GM23338 (cell line): ENCODE measurements around the gene SPNS1. TPM values are rescaled to one million over a fixed set of nuclear protein-coding genes. Genes with fewer than 3 reads are reported as not detected.

ENCODE experiments used
- ATAC-seq: fragments of 200-7000 bp; cut with Tn5 transposase; 3 replicates; pipeline ENCODE4 v1.9.1; 2020
- DNase-seq: peaks from one replicate; pipeline ENCODE4 v3.0.0-alpha.2; 2015; ENCODE audit warnings: low spot score
- H2AFZ ChIP-seq: fragments of 200-600 bp; sonication (generic); 2 replicates; pipeline ENCODE4 v1.8.0; 2016; ENCODE audit warnings: antibody characterized with exemption, mild to moderate bottlenecking, moderate library complexity
- H3F3A ChIP-seq: fragments of 200-600 bp; sonication (generic); replicated peaks from 2 replicates; pipeline ENCODE4 v1.8.0; 2017; ENCODE audit warnings: antibody characterized with exemption, mixed run types, low read depth
- H3K27ac ChIP-seq: fragments of 200-600 bp; sonication (generic); 2 replicates; pipeline ENCODE4 v1.6.1; 2016; ENCODE audit warnings: low read depth
- H3K27me3 ChIP-seq: fragments of 200-600 bp; sonication (generic); 2 replicates; pipeline ENCODE4 v1.8.0; 2016; ENCODE audit warnings: mild to moderate bottlenecking, mixed run types, moderate library complexity; ENCODE audit not compliant: insufficient read depth
- H3K36me3 ChIP-seq: fragments of 200-600 bp; sonication (generic); 2 replicates; pipeline ENCODE4 v1.8.0; 2016; ENCODE audit warnings: mild to moderate bottlenecking; ENCODE audit not compliant: insufficient read depth
- H3K4me1 ChIP-seq: fragments of 200-600 bp; sonication (generic); 2 replicates; pipeline ENCODE4 v1.8.0; 2016; ENCODE audit warnings: mild to moderate bottlenecking, moderate library complexity; ENCODE audit not compliant: insufficient read depth
- H3K4me2 ChIP-seq: fragments of 200-600 bp; sonication (generic); 2 replicates; pipeline ENCODE4 v1.7.1; 2017; ENCODE audit warnings: mixed run types
- H3K4me3 ChIP-seq: fragments of 200-600 bp; sonication (generic); 2 replicates; pipeline ENCODE4 v1.6.1; 2016; ENCODE audit warnings: mixed run types
- H3K79me2 ChIP-seq: fragments of 200-600 bp; sonication (generic); replicated peaks from 2 replicates; pipeline ENCODE4 v1.8.0; 2017; ENCODE audit warnings: mild to moderate bottlenecking; ENCODE audit not compliant: insufficient read depth
- H3K9me2 ChIP-seq: fragments of 200-600 bp; sonication (generic); 2 replicates; pipeline ENCODE4 v1.8.0; 2017; ENCODE audit not compliant: insufficient read depth
- H4K20me1 ChIP-seq: fragments of 200-600 bp; sonication (generic); replicated peaks from 2 replicates; pipeline ENCODE4 v1.8.0; 2017; ENCODE audit warnings: mild to moderate bottlenecking; ENCODE audit not compliant: insufficient read depth
- H3K27ac Mint-ChIP-seq: 2 replicates; pipeline ENCODE4 v1.8.0; 2020; ENCODE audit warnings: inconsistent platforms, mild to moderate bottlenecking, moderate library complexity, mixed read lengths
- H3K27me3 Mint-ChIP-seq: 3 replicates; pipeline ENCODE4 v1.8.0; 2022; ENCODE audit warnings: low read depth, mild to moderate bottlenecking, moderate library complexity, mixed read lengths, inconsistent platforms; ENCODE audit not compliant: insufficient read depth, poor library complexity
- H3K36me3 Mint-ChIP-seq: 3 replicates; pipeline ENCODE4 v1.8.0; 2021; ENCODE audit warnings: low read depth, mild to moderate bottlenecking, inconsistent platforms, moderate library complexity, mixed read lengths
- H3K4me1 Mint-ChIP-seq: 3 replicates; pipeline ENCODE4 v1.8.0; 2020; ENCODE audit warnings: mild to moderate bottlenecking, inconsistent platforms, mixed read lengths
- H3K4me3 Mint-ChIP-seq: 3 replicates; pipeline ENCODE4 v1.8.0; 2021; ENCODE audit warnings: moderate library complexity, mild to moderate bottlenecking, inconsistent platforms, mixed read lengths
- H3K9me3 Mint-ChIP-seq: 3 replicates; pipeline ENCODE4 v1.8.0; 2020; ENCODE audit warnings: moderate library complexity, mild to moderate bottlenecking, inconsistent platforms, mixed read lengths
- CREB1 ChIP-seq: fragments of 250-450 bp; sonication (Bioruptor Pico); IDR thresholded peaks from 2 replicates; pipeline ENCODE4 v1.5.0; 2020; ENCODE audit warnings: low read depth, mild to moderate bottlenecking, moderate library complexity
- ETS1 ChIP-seq: IDR thresholded peaks from 2 replicates; pipeline ENCODE4 v1.6.1; 2016; ENCODE audit warnings: antibody characterized with exemption
- EZH2phosphoT487 ChIP-seq: fragments of 200-600 bp; sonication (generic); IDR thresholded peaks from one replicate; pipeline ENCODE4 v1.8.1; 2018; ENCODE audit warnings: antibody characterized with exemption; ENCODE audit not compliant: unreplicated experiment
- JUNB ChIP-seq: IDR thresholded peaks from one replicate; pipeline ENCODE4 v1.6.1; 2016; ENCODE audit warnings: antibody characterized with exemption; ENCODE audit not compliant: unreplicated experiment
- NANOG ChIP-seq: IDR thresholded peaks from 2 replicates; pipeline ENCODE4 v1.6.1; 2016; ENCODE audit warnings: antibody characterized with exemption, borderline replicate concordance
- POLR2AphosphoS5 ChIP-seq: IDR thresholded peaks from 2 replicates; pipeline ENCODE4 v1.6.1; 2016; ENCODE audit warnings: antibody characterized with exemption, low read depth
- REST ChIP-seq: IDR thresholded peaks from one replicate; pipeline ENCODE4 v1.6.1; 2018; ENCODE audit warnings: antibody characterized with exemption; ENCODE audit not compliant: unreplicated experiment
- STAT1 ChIP-seq: IDR thresholded peaks from one replicate; pipeline ENCODE4 v1.6.1; 2016; ENCODE audit warnings: antibody characterized with exemption; ENCODE audit not compliant: unreplicated experiment
- ZNF114 ChIP-seq: fragments of 250-450 bp; sonication (Bioruptor Pico); IDR thresholded peaks from 2 replicates; pipeline ENCODE4 v1.5.0; 2020; ENCODE audit warnings: mild to moderate bottlenecking, moderate library complexity
- ZNF462 ChIP-seq: fragments of 250-450 bp; sonication (Bioruptor Pico); IDR thresholded peaks from 2 replicates; pipeline ENCODE4 v1.5.0; 2020; ENCODE audit warnings: mild to moderate bottlenecking, moderate library complexity
- polyA plus RNA-seq: library from polyadenylated mRNA; unstranded; fragments of >200 nt; fragmentation: Nextera tagmentation; extraction: Ambion mirVana; gene quantifications from 2 replicates; pipeline ENCODE4 v1.2.1, GENCODE V29; 2016
- total RNA-seq: library from RNA; depleted of rRNA; stranded (reverse); fragments of >200 nt; shearing (Covaris generic); gene quantifications from 2 replicates; pipeline ENCODE4 v1.2.3, GENCODE V29; 2014

Gene SPNS1
- total and polyA plus RNA-seq, 2 experiments from 2014 or later: 37.2 to 48.5 TPM

GRCh38 chr16:28982949-28983348 lies 8.4 kb downstream of the SPNS1 start:
- Histone ChIP-seq H4K20me1 (no peaks in the 10 kb centered on the region; the same call in 1 of the 2 replicates), H3K79me2 (no peaks in the 10 kb centered on the region), H3K27me3 (no peaks in the 10 kb centered on the region), H3K27ac (no peak overlapping the region), H3K4me3 (no peak overlapping the region), H3K4me2 (no peak overlapping the region), H3F3A (no peaks in the 10 kb centered on the region), H3K4me1 (no peaks in the 10 kb centered on the region), H3K9me2 (no peaks in the 10 kb centered on the region), H3K36me3 (0 out of 2 replicates have a peak, but pooled peaks cover 4% of the 10 kb centered on the region), H2AFZ (no peak overlapping the region)
- no peak overlapping the region for H3K4me3 Mint-ChIP-seq
- DNase-seq: no peak
- H3K4me1 Mint-ChIP-seq: no peaks in the 10 kb centered on the region; the same call in 2 of the 3 replicates
- no peak overlapping the region for H3K27ac Mint-ChIP-seq
- H3K36me3 Mint-ChIP-seq: peaks cover 55% of the 10 kb centered on the region
- no peak for ATAC-seq
- TF ChIP-seq REST (no peak), JUNB (no peak), EZH2phosphoT487 (no peak), CREB1 (CRISPR knock-in tag) (no peak), ETS1 (no peak), STAT1 (no peak), ZNF114 (CRISPR knock-in tag) (no peak)
- H3K27me3 Mint-ChIP-seq: peaks cover 13% of the 10 kb centered on the region
- H3K9me3 Mint-ChIP-seq: peaks cover 5% of the 10 kb centered on the region

GRCh38 chr16:28983644-28984043 lies 9.1 kb downstream of the SPNS1 start:
- no peaks in the 10 kb centered on the region for H4K20me1 ChIP-seq
- H3K4me1 ChIP-seq: no peaks in the 10 kb centered on the region
- no peaks in the 10 kb centered on the region for H3K27me3 ChIP-seq
- no peak overlapping the region for H3K27ac ChIP-seq
- peaks cover 14% of the 10 kb centered on the region for H3K27me3 Mint-ChIP-seq
- H3K79me2 ChIP-seq: no peaks in the 10 kb centered on the region
- H3F3A ChIP-seq: no peaks in the 10 kb centered on the region
- peaks cover 50% of the 10 kb centered on the region for H3K36me3 Mint-ChIP-seq
- no peaks in the 10 kb centered on the region for H3K4me1 Mint-ChIP-seq
- H3K9me2 ChIP-seq: no peaks in the 10 kb centered on the region
- H3K27ac Mint-ChIP-seq: no peak overlapping the region
- H2AFZ ChIP-seq: no peak overlapping the region
- no peak for ATAC-seq
- H3K4me3 ChIP-seq: no peak overlapping the region
- DNase-seq: no peak
- H3K36me3 ChIP-seq: 0 out of 2 replicates have a peak, but pooled peaks cover 4% of the 10 kb centered on the region
- no peak overlapping the region for H3K4me2 ChIP-seq
- H3K9me3 Mint-ChIP-seq: peaks cover 5% of the 10 kb centered on the region
- no peak overlapping the region for H3K4me3 Mint-ChIP-seq
- TF ChIP-seq STAT1: no peak
- no peak for TF ChIP-seq ZNF114 (CRISPR knock-in tag)
- no peak for TF ChIP-seq CREB1 (CRISPR knock-in tag)
- TF ChIP-seq POLR2AphosphoS5: no peak
- TF ChIP-seq ZNF462 (CRISPR knock-in tag): no peak
- no peak for TF ChIP-seq NANOG
- TF ChIP-seq EZH2phosphoT487: no peak
- TF ChIP-seq ETS1: no peak
